Endothelial cell of umbilical vein (primary cell): Measurements from ENCODE around the gene MRPL2. TPM values are rescaled to one million over a fixed set of nuclear protein-coding genes. Genes with fewer than 3 reads are reported as not detected.

Experiments
- BruUV-seq: library from RNA; stranded (reverse); fragments of 400-500 nt; replicated peaks from 2 replicates; lab custom pipeline; 2021; lab: Mats Ljungman, UMichigan
- CTCF ChIA-PET: fragments of 300-600, 350-600 bp; sonication (Branson Sonifier 250); formaldehyde crosslinking; loops from one replicate; lab custom pipeline; 2021; ENCODE audit warnings: antibody characterized with exemption, inconsistent platforms; lab: Charles Lee
- POLR2A ChIA-PET: fragments of 300-600, 350-600 bp; sonication (Branson Sonifier 250); formaldehyde crosslinking; loops from one replicate; lab custom pipeline; 2021; ENCODE audit warnings: antibody characterized with exemption, inconsistent platforms; lab: Charles Lee
- DNase-seq: peaks from one replicate; pipeline ENCODE4 v3.0.0-alpha.2; 2011; ENCODE audit warnings: low read depth, low spot score
- FAIRE-seq: peaks from 2 replicates; lab custom pipeline; 2011; peaks lifted over from hg19 to GRCh38; lab: Jason Lieb, UNC
- H2AFZ ChIP-seq: 2 replicates; pipeline ENCODE4 v1.6.0; 2012; ENCODE audit warnings: low read depth, low read length, control low read depth, inconsistent platforms
- H3K27ac ChIP-seq: 2 replicates; pipeline ENCODE4 v1.5.1; 2011; ENCODE audit warnings: low read depth, mild to moderate bottlenecking, control low read depth, low read length, moderate library complexity; ENCODE audit not compliant: insufficient read depth
- H3K27me3 ChIP-seq, 2 experiments: 2 replicates each; pipeline versions ENCODE4 v1.6.0 to v1.6.1; 2011; ENCODE audit warnings: low read length in 2 of 2, mixed read lengths in 1 of 2; ENCODE audit not compliant: control insufficient read depth in 2 of 2, insufficient read depth in 2 of 2
- H3K36me3 ChIP-seq, 2 experiments: 2 replicates in 1 of 2; 3 replicates in 1 of 2; pipeline ENCODE4 v1.5.1; 2011; ENCODE audit warnings: low read length in 2 of 2, mild to moderate bottlenecking in 1 of 2, moderate library complexity in 1 of 2; ENCODE audit not compliant: control insufficient read depth in 2 of 2, insufficient read depth in 2 of 2; ENCODE audit errors: extremely low read depth in 1 of 2
- H3K4me1 ChIP-seq: 3 replicates; pipeline ENCODE4 v1.5.1; 2011; ENCODE audit warnings: mild to moderate bottlenecking, low read length; ENCODE audit not compliant: control insufficient read depth, insufficient read depth; ENCODE audit errors: extremely low read depth
- H3K4me2 ChIP-seq: 2 replicates; pipeline ENCODE4 v1.6.1; 2011; ENCODE audit warnings: low read length, control low read depth, mixed read lengths; ENCODE audit not compliant: insufficient read depth
- H3K4me3 ChIP-seq, 3 experiments: fragments of 200-600 bp in 1 of 3; sonication (generic), shearing (Covaris generic) in 1 of 3; replicated peaks in 1 of 3; 2 replicates each; pipeline ENCODE4 v1.5.1; 2011 to 2016; ENCODE audit warnings: control low read depth in 3 of 3, low read length in 3 of 3, mild to moderate bottlenecking in 2 of 3, inconsistent platforms in 1 of 3, low read depth in 1 of 3, moderate library complexity in 1 of 3; ENCODE audit not compliant: insufficient read depth in 1 of 3
- H3K79me2 ChIP-seq: 2 replicates; pipeline ENCODE4 v1.6.0; 2012; ENCODE audit warnings: low read length, inconsistent platforms; ENCODE audit not compliant: control insufficient read depth, insufficient read depth
- H3K9ac ChIP-seq: replicated peaks from 2 replicates; pipeline ENCODE3; 2011; ENCODE audit warnings: low read length, control low read depth; ENCODE audit not compliant: insufficient read depth; ENCODE audit errors: extremely low read depth
- H3K9me1 ChIP-seq: replicated peaks from 3 replicates; pipeline ENCODE4 v1.6.0; 2011; ENCODE audit warnings: mild to moderate bottlenecking, low read length; ENCODE audit not compliant: control insufficient read depth, insufficient read depth; ENCODE audit errors: extremely low read depth
- H3K9me3 ChIP-seq: replicated peaks from 2 replicates; pipeline ENCODE4 v1.5.1; 2012; ENCODE audit warnings: low read length, inconsistent platforms; ENCODE audit not compliant: control insufficient read depth, insufficient read depth
- H4K20me1 ChIP-seq: replicated peaks from 2 replicates; pipeline ENCODE3; 2011; ENCODE audit warnings: mild to moderate bottlenecking, low read length; ENCODE audit not compliant: control insufficient read depth, insufficient read depth; ENCODE audit errors: extremely low read depth
- CTCF ChIP-seq, 2 donors: IDR thresholded peaks; 1 replicate in 1 of 2; 2 replicates in 1 of 2; pipeline ENCODE4 v1.5.1; 2011; ENCODE audit warnings: low read length in 2 of 2, mild to moderate bottlenecking in 2 of 2, moderate library complexity in 2 of 2, control low read depth in 1 of 2, inconsistent platforms in 1 of 2, low read depth in 1 of 2; ENCODE audit not compliant: insufficient read depth in 1 of 2; ENCODE audit errors: extremely low read depth in 1 of 2
- EZH2 ChIP-seq: IDR thresholded peaks from 2 replicates; pipeline ENCODE4 v1.6.1; 2012; ENCODE audit warnings: borderline replicate concordance, low read depth, mild to moderate bottlenecking, moderate library complexity, low read length, inconsistent platforms; ENCODE audit not compliant: severe bottlenecking
- FOS ChIP-seq: IDR thresholded peaks from 2 replicates; pipeline ENCODE4 v1.6.1; 2011; ENCODE audit warnings: mild to moderate bottlenecking, low read length, moderate library complexity, borderline replicate concordance; ENCODE audit not compliant: insufficient read depth
- GATA2 ChIP-seq: IDR thresholded peaks from 2 replicates; pipeline ENCODE4 v1.7.0; 2011; ENCODE audit warnings: low read depth, mild to moderate bottlenecking, moderate library complexity, mixed read lengths, low read length; ENCODE audit not compliant: insufficient read length, insufficient read depth
- JUN ChIP-seq: IDR thresholded peaks from 2 replicates; pipeline ENCODE4 v1.6.1; 2011; ENCODE audit warnings: borderline replicate concordance, low read depth; ENCODE audit not compliant: insufficient read length, insufficient read depth
- MYC ChIP-seq: IDR thresholded peaks from one replicate; pipeline ENCODE4 v1.6.1; 2011; ENCODE audit warnings: mild to moderate bottlenecking, low read depth, low read length
- POLR2A ChIP-seq: IDR thresholded peaks from 2 replicates; pipeline ENCODE4 v1.6.1; 2012; ENCODE audit warnings: low read depth, mild to moderate bottlenecking, control low read depth, low read length
- POLR2AphosphoS5 ChIP-seq: IDR thresholded peaks from 2 replicates; pipeline ENCODE4 v1.6.1; 2012; ENCODE audit warnings: low read depth, mild to moderate bottlenecking, control low read depth, low read length, moderate library complexity; ENCODE audit not compliant: insufficient read depth
- dilution Hi-C: fragments of 300-500 bp; cut with MboI; formaldehyde crosslinking; loops from one replicate; pipeline ENCODE4 v1.15.0; 2019; ENCODE audit warnings: low sequenced_read_pairs; ENCODE audit not compliant: extremely low pct_ligation_motif_present
- intact Hi-C: fragments of 100-400 bp; cut with micrococcal nuclease; formaldehyde crosslinking; loops from one replicate; pipeline ENCODE4 v1.10.0; 2022
- polyA plus RNA-seq, 4 experiments: library from polyadenylated mRNA; depleted of rRNA in 3 of 4; stranded (reverse) in 3 of 4; unstranded in 1 of 4; fragments of >200 nt; gene quantifications; 2 replicates each; pipeline versions ENCODE4 v1.2.1 to v1.2.3, GENCODE V29; 2011 to 2012; ENCODE audit warnings: missing spikeins in 1 of 4
- total RNA-seq: library from RNA; stranded (reverse); gene quantifications from 2 replicates; pipeline ENCODE4 v1.2.3, GENCODE V29; 2021
- TF ChIP-seq, protein P1 (sequence below): IDR thresholded peaks from 2 replicates; pipeline ENCODE4 v1.6.1; 2011; ENCODE audit not compliant: insufficient read depth, insufficient read length

Gene MRPL2
- total and polyA plus RNA-seq, 2 donors (not counting 3 experiments of a cell fraction or from before 2014, with no cell fraction given), result 37.6 to 63.6 TPM

DNA sequence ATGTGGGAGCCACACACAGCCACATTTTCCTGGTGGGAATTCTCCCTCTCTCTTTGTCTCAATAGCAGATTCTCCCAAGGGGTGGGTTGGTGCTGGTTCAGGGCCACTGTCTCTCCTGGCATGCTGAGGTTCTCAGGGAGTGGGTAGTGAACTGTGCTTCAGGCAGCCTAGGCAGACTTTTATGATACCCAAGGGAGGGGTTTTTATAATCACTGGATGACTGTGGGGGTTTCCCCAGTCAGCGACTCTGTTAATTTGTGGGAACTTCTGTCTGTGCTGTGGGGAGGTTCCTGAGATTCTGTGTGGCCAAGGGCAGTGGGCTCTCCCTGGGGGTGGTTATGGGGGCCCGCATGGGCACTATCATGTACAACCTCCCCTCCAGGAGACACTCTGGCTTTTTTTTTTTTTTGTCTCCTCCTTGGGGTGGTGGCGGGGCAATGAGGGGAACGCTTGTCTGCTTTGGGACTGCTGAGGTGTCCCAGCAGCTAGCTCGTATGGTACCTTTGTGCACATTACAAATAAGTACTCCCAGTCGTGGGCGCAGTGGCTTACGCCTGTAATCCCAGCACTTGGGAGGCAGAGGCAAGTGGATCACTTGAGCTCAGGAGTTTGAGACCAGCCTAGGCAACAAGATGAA, 26.9 kb upstream of the MRPL2 start:
- no peaks in the 10 kb centered on the region for H3K4me1 ChIP-seq
- H3K27ac ChIP-seq, result no peak overlapping the region
- ChIA-PET POLR2A (no interaction called here), CTCF (interaction anchor here (2.0 kb wide), 1 partner anchor 44 kb away, joined by 5 read pairs; no protein-coding TSS in a partner anchor)
- no peaks in the 10 kb centered on the region for H3K9me3 ChIP-seq
- no peaks in the 10 kb centered on the region for H3K79me2 ChIP-seq
- no peak overlapping the region for H3K4me3 ChIP-seq
- H3K4me2 ChIP-seq, result no peak overlapping the region
- DNase-seq (no peak), FAIRE-seq (no peak)
- H3K9me1 ChIP-seq, result no peaks in the 10 kb centered on the region
- H4K20me1 ChIP-seq, result peaks cover 2% of the 10 kb centered on the region
- TF ChIP-seq JUN (no peak), POLR2A (no peak), GATA2 (no peak), MYC (no peak), CTCF (IDR thresholded peaks at IDR 0.05; ENCODE audit: extremely low read depth in 1 of 2, insufficient read depth in 1 of 2, low read depth in 1 of 2, low read length in 2 of 2) (no peak), FOS (no peak), POLR2AphosphoS5 (no peak), EZH2 (no peak)
- TF ChIP-seq, protein P1, sequence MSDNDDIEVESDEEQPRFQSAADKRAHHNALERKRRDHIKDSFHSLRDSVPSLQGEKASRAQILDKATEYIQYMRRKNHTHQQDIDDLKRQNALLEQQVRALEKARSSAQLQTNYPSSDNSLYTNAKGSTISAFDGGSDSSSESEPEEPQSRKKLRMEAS, result no peak
- intact Hi-C loops (no loop called here), dilution Hi-C loops (no loop called here)
- no TSS peak for BruUV-seq
- H3K36me3 ChIP-seq, result no peaks in the 10 kb centered on the region
- H3K27me3 ChIP-seq, result peaks cover 0 to 2% of the 10 kb centered on the region in 2 experiments
- no peak overlapping the region for H3K9ac ChIP-seq
- H2AFZ ChIP-seq, result no peak overlapping the region
